B cell (primary cell): ENCODE measurements around the gene ENTPD1.
"Not testable (repeated sequence)": the region's sequence is repeated elsewhere in the genome, so short reads cannot be mapped to it uniquely, and the experiment has no call there.

Source experiments
- CTCF ChIP-seq: fragments of 200-600 bp; IDR thresholded peaks from one replicate; pipeline ENCODE4 v1.8.0; 2022; ENCODE audit warnings: antibody characterized with exemption, mild to moderate bottlenecking
- EZH2 ChIP-seq: IDR thresholded peaks from 2 replicates; pipeline ENCODE4 v1.6.1; 2012; ENCODE audit warnings: borderline replicate concordance, low read depth, mild to moderate bottlenecking, moderate library complexity, low read length; ENCODE audit not compliant: insufficient read depth, poor library complexity, severe bottlenecking

GRCh38 chr10:95800286-95800685 is 44.3 kb downstream of the ENTPD1 start:
- TF ChIP-seq CTCF, EZH2: not testable (repeated sequence)
